Naive thymus-derived CD4-positive, alpha-beta T cell (primary cell): ENCODE data around the gene CMIP. TPM values are rescaled to one million over a fixed set of nuclear protein-coding genes. Genes with fewer than 3 reads are reported as not detected.

Experiments used
- ATAC-seq: fragments of 150-1000 bp; cut with Tn5 transposase; 2 replicates; pipeline ENCODE4 v1.10.0; 2021; ENCODE audit warnings: mild to moderate bottlenecking, moderate library complexity
- CTCF ChIA-PET: fragments of 350-600 bp; sonication (Branson Sonifier 250); formaldehyde crosslinking; loops from one replicate; lab custom pipeline; 2021; ENCODE audit warnings: antibody characterized with exemption; lab: Charles Lee
- POLR2A ChIA-PET: fragments of 350-600 bp; sonication (Branson Sonifier 250); formaldehyde crosslinking; loops from one replicate; lab custom pipeline; 2021; ENCODE audit warnings: antibody characterized with exemption, inconsistent platforms; lab: Charles Lee
- DNase-seq, 9 donors: peaks; one replicate each; pipeline versions ENCODE4 v3.0.0 to v3.0.0-alpha.2; 2020 to 2022; ENCODE audit warnings: mixed read lengths in 1 of 9
- H3K27ac ChIP-seq: one replicate; pipeline ENCODE4 v1.7.0; 2013; ENCODE audit warnings: mild to moderate bottlenecking, low read depth, low read length, moderate library complexity
- H3K27me3 ChIP-seq, 2 donors: one replicate each; pipeline ENCODE4 v1.7.0; 2013; ENCODE audit warnings: low read length in 2 of 2, mild to moderate bottlenecking in 2 of 2, moderate library complexity in 2 of 2; ENCODE audit not compliant: control insufficient read depth in 2 of 2, insufficient read depth in 2 of 2
- H3K36me3 ChIP-seq, 3 experiments: 1 replicate in 2 of 3; 2 replicates in 1 of 3; pipeline ENCODE4 v1.7.0; 2013; ENCODE audit warnings: low read length in 3 of 3, mild to moderate bottlenecking in 3 of 3, moderate library complexity in 1 of 3; ENCODE audit not compliant: insufficient read depth in 3 of 3, control insufficient read depth in 2 of 3
- H3K4me1 ChIP-seq, 2 donors: one replicate each; pipeline ENCODE4 v1.7.0; 2013; ENCODE audit warnings: low read length in 2 of 2, mild to moderate bottlenecking in 2 of 2, moderate library complexity in 1 of 2; ENCODE audit not compliant: control insufficient read depth in 2 of 2, insufficient read depth in 2 of 2
- H3K4me3 ChIP-seq: 2 replicates; pipeline ENCODE4 v1.7.0; 2013; ENCODE audit warnings: mild to moderate bottlenecking, low read length
- H3K9me3 ChIP-seq, 3 experiments: 1 replicate in 2 of 3; 2 replicates in 1 of 3; pipeline ENCODE4 v1.7.0; 2013; ENCODE audit warnings: low read length in 3 of 3; ENCODE audit not compliant: control insufficient read depth in 2 of 3
- H3K27ac Mint-ChIP-seq, 9 donors: one replicate each; pipeline ENCODE4 v1.8.0; 2020 to 2022; ENCODE audit warnings: mixed read lengths in 9 of 9, mild to moderate bottlenecking in 8 of 9, moderate library complexity in 5 of 9, inconsistent platforms in 2 of 9
- H3K27me3 Mint-ChIP-seq, 5 donors: one replicate each; pipeline ENCODE4 v1.8.0; 2021 to 2022; ENCODE audit warnings: mixed read lengths in 5 of 5, mild to moderate bottlenecking in 1 of 5
- H3K36me3 Mint-ChIP-seq, 5 donors: one replicate each; pipeline ENCODE4 v1.8.0; 2020 to 2022; ENCODE audit warnings: mixed read lengths in 5 of 5, mild to moderate bottlenecking in 3 of 5, inconsistent platforms in 1 of 5
- H3K4me1 Mint-ChIP-seq, 7 donors: one replicate each; pipeline ENCODE4 v1.8.0; 2020 to 2022; ENCODE audit warnings: mixed read lengths in 7 of 7, mild to moderate bottlenecking in 3 of 7, inconsistent platforms in 1 of 7
- H3K4me3 Mint-ChIP-seq, 10 donors: one replicate each; pipeline ENCODE4 v1.8.0; 2020 to 2022; ENCODE audit warnings: mild to moderate bottlenecking in 10 of 10, mixed read lengths in 10 of 10, moderate library complexity in 6 of 10, inconsistent platforms in 2 of 10
- H3K9me3 Mint-ChIP-seq, 11 donors: one replicate each; pipeline ENCODE4 v1.8.0; 2020 to 2022; ENCODE audit warnings: mixed read lengths in 11 of 11, mild to moderate bottlenecking in 4 of 11, inconsistent platforms in 1 of 11, moderate library complexity in 1 of 11
- intact Hi-C, 2 donors: fragments of 100-400 bp; cut with micrococcal nuclease; formaldehyde crosslinking; loops; one replicate each; pipeline ENCODE4 v1.15.1; 2023
- polyA plus RNA-seq, 2 donors: library from polyadenylated mRNA; unstranded; fragments of 300-500 nt; fragmentation: Illumina TruSeq; gene quantifications; one replicate each; pipeline ENCODE4 v1.2.3, GENCODE V29; 2021
- total RNA-seq, 6 experiments: library from RNA in 5 of 6; stranded (reverse) in 5 of 6; gene quantifications; 1 replicate in 5 of 6; 2 replicates in 1 of 6; pipeline ENCODE4 v1.2.3 and lab custom pipeline; 2021 to 2026

CMIP gene
- total and polyA plus RNA-seq, 7 experiments from 2014 or later: 0.66 to 75.4 (median 34.3) TPM

DNA sequence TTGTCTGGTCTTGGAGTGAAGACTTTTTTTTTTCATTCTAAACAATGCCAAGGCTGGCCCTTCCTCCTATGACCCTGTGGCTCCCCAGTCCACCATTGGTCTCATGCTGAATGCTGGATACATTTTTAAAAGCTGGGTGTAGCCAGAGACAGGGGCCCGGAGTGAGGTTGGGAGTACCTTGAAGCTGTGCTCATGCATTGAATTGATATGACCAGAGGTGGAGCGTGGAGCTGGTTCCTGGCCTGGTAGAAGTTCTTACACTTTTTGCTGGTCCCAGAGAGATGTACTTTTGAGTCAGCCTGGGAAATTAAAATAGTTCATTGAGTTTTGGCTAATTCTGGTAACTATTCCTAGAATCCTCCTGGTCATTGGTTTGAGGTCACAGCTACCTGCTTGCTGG, 83.6 kb downstream of the CMIP start:
- Histone ChIP-seq H3K27me3 (no peaks in the 10 kb centered on the region), H3K36me3 (no peaks in the 10 kb centered on the region), H3K4me1 (peaks cover 0 to 43% of the 10 kb centered on the region in 2 donors), H3K27ac (no peak overlapping the region), H3K4me3 (no peak overlapping the region), H3K9me3 (no peaks in the 10 kb centered on the region)
- peaks cover 0 to 35% (median 3%) of the 10 kb centered on the region in 5 donors for H3K36me3 Mint-ChIP-seq
- intact Hi-C loops: no loop called here
- H3K4me3 Mint-ChIP-seq: no peak overlapping the region
- no peak overlapping the region for H3K27ac Mint-ChIP-seq
- H3K9me3 Mint-ChIP-seq: no peaks in the 10 kb centered on the region
- ATAC-seq (no peak), DNase-seq (no peak)
- POLR2A ChIA-PET: interaction anchor here (0.9 kb wide), 1 partner anchor 18 kb away, joined by 3 read pairs; no protein-coding TSS in a partner anchor
- CTCF ChIA-PET: no interaction called here
- no peaks in the 10 kb centered on the region for H3K27me3 Mint-ChIP-seq
- peaks cover 18 to 54% (median 39%) of the 10 kb centered on the region in 7 donors for H3K4me1 Mint-ChIP-seq

DNA sequence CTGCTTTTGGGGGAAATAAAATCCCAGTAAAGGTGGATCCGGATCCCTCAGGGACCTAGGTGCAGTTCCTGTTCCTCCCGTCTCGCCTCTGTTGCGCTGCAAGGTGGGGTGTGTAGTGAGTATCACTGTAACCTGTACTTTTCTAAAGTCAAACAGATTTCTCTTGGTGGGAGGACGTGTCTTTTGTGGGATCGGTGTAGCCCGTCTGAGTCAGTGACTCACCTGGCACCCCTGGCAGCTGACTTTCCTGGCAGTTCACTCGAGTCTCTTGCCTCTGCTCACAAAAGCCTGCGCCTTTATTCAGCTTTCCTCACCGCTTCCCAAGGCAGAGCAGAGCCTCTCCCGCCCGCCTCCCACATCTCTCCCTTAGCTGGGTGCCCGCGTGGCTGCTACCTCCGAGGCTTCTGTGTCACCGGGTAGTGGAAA, 85.7 kb downstream of the CMIP start:
- CTCF ChIA-PET: no interaction called here
- H3K36me3 Mint-ChIP-seq: peaks cover 0 to 33% (median 3%) of the 10 kb centered on the region in 5 donors
- Histone ChIP-seq H3K27me3 (no peaks in the 10 kb centered on the region), H3K9me3 (no peaks in the 10 kb centered on the region), H3K4me3 (no peak overlapping the region), H3K4me1 (peaks cover 0 to 30% of the 10 kb centered on the region in 2 donors), H3K27ac (no peak overlapping the region), H3K36me3 (no peaks in the 10 kb centered on the region)
- no peak for DNase-seq
- intact Hi-C loops: no loop called here
- H3K4me3 Mint-ChIP-seq: no peak overlapping the region
- peak overlapping the region in 1 of 9 donors; percentile 46 for H3K27ac Mint-ChIP-seq
- H3K27me3 Mint-ChIP-seq: no peaks in the 10 kb centered on the region
- no peak for ATAC-seq
- H3K4me1 Mint-ChIP-seq: peaks cover 18 to 51% (median 42%) of the 10 kb centered on the region in 7 donors
- POLR2A ChIA-PET: no interaction called here
- H3K9me3 Mint-ChIP-seq: no peaks in the 10 kb centered on the region

DNA sequence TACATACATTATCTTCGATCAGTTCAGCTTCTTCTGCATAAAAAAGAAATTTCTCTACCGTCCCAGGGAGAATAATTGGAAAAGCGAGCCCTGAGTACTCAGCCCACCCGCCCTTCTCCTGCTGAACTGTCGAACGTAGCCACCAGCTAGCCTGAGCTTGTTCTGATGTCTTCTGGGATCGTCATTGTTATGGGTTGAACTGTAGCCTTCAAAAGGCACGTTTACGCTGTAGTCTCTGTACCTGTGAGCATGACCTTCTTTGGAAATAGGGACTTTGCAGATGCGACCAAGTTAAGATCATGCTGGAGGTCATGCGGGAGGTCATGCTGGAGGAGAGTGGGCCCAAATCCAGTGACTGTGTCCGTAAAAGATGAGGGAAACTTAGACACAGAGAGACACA, 86.2 kb downstream of the CMIP start:
- POLR2A ChIA-PET: no interaction called here
- peaks cover 0 to 33% (median 3%) of the 10 kb centered on the region in 5 donors for H3K36me3 Mint-ChIP-seq
- CTCF ChIA-PET: no interaction called here
- intact Hi-C loops: no loop called here
- no peaks in the 10 kb centered on the region for H3K36me3 ChIP-seq
- no peaks in the 10 kb centered on the region for H3K27me3 Mint-ChIP-seq
- ATAC-seq (no peak), DNase-seq (no peak)
- peaks cover 0 to 25% of the 10 kb centered on the region in 2 donors for H3K4me1 ChIP-seq
- H3K9me3 Mint-ChIP-seq: no peaks in the 10 kb centered on the region
- H3K27ac Mint-ChIP-seq: peak overlapping the region in 2 of 9 donors; percentile 34 to 46
- H3K4me3 Mint-ChIP-seq: no peak overlapping the region
- H3K4me3 ChIP-seq: no peak overlapping the region
- no peaks in the 10 kb centered on the region for H3K27me3 ChIP-seq
- peaks cover 13 to 48% (median 37%) of the 10 kb centered on the region in 7 donors for H3K4me1 Mint-ChIP-seq
- H3K9me3 ChIP-seq: no peaks in the 10 kb centered on the region
- H3K27ac ChIP-seq: no peak overlapping the region

DNA sequence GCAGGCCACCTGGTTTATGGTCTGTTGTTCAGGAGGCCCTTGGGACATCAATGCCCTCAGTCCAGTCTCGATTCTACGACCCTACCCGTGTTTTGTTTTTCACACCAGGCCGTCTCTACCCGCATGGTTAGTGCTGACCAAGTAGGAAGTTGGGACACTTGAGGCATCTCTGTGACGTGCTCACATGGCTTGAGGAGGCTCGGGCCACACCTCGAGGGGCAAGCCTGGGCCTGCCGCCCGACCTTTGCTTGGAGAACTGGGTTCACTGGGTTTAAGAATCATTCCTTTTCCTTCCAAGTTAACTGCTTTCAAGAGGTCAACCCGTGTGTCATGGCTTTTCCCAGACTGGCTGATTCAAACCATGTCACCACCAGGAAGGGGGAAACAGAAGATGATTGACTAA, 86.8 kb downstream of the CMIP start:
- CTCF ChIA-PET: no interaction called here
- POLR2A ChIA-PET: no interaction called here

DNA sequence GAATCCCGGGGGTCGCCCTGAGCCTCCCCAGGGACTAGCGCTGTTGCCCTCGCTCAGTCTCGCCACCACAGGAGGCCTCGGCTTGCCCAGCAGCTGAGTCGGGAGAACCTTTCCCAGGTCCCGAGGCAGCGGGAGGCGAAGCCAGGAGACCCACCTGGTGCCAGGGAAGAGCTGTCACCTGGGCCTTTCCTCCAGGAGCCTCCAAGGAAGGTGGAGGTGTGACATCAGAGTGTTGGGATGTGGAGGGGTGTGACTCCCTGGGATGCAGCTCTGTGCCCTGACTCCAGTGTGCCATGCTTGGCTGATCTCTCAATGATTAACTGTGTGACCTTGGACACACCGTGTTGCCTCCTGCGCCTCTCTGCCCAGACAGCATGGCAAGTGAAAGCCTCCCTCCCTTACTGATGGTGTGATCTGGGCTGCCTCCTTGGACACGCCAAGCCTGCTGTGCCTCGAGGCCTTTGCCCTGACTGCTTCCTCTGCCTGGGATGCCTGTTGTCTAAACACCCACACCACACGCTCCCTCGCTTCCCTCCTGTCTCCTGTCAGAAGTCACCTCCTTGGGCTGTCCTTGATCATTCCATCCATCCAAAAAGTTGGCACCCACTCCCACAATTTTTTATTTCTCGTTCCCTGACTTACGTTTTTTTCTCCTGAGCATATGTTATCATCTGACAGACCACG, 88.0 kb downstream of the CMIP start:
- no peak overlapping the region for H3K27ac Mint-ChIP-seq
- ChIA-PET POLR2A (no interaction called here), CTCF (no interaction called here)
- DNase-seq (no peak), ATAC-seq (no peak)
- Histone ChIP-seq H3K4me3 (no peak overlapping the region), H3K9me3 (no peaks in the 10 kb centered on the region), H3K27ac (no peak overlapping the region), H3K27me3 (no peaks in the 10 kb centered on the region), H3K36me3 (no peaks in the 10 kb centered on the region), H3K4me1 (peaks cover 0 to 7% of the 10 kb centered on the region in 2 donors)
- H3K4me1 Mint-ChIP-seq: peaks cover under 1 to 42% (median 22%) of the 10 kb centered on the region in 7 donors
- H3K27me3 Mint-ChIP-seq: no peaks in the 10 kb centered on the region
- intact Hi-C loops: no loop called here
- no peak overlapping the region for H3K4me3 Mint-ChIP-seq
- no peaks in the 10 kb centered on the region for H3K9me3 Mint-ChIP-seq
- H3K36me3 Mint-ChIP-seq: peaks cover 0 to 28% (median 0%) of the 10 kb centered on the region in 5 donors

More for the DNA sequence above, 86.8 kb downstream of the CMIP start:
- H3K27me3 ChIP-seq: no peaks in the 10 kb centered on the region
- no peaks in the 10 kb centered on the region for H3K27me3 Mint-ChIP-seq
- H3K4me1 ChIP-seq: peaks cover 0 to 19% of the 10 kb centered on the region in 2 donors
- H3K36me3 Mint-ChIP-seq: peaks cover 0 to 33% (median 3%) of the 10 kb centered on the region in 5 donors
- no peak overlapping the region for H3K27ac Mint-ChIP-seq
- no peak for ATAC-seq
- no peaks in the 10 kb centered on the region for H3K9me3 ChIP-seq
- peaks cover 11 to 48% (median 32%) of the 10 kb centered on the region in 7 donors for H3K4me1 Mint-ChIP-seq
- DNase-seq: no peak
- H3K36me3 ChIP-seq: no peaks in the 10 kb centered on the region
- no peaks in the 10 kb centered on the region for H3K9me3 Mint-ChIP-seq
- no peak overlapping the region for H3K4me3 ChIP-seq
- H3K4me3 Mint-ChIP-seq: no peak overlapping the region
- intact Hi-C loops: no loop called here
- no peak overlapping the region for H3K27ac ChIP-seq

DNA sequence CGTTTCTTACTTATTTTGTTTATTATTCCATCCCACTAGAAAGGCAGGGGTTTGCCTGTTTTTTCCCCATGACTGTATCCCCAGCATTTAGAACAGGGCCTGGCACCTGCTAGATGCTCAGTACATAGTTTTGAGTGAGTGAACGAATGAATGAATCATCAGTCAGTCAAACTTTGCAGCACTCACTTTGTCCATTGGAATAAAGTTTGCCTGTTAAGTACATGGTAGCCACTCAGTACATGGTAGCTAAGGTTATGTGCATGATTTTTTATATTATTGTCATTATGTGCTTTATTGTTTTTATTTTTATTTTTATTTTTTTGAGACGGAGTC, 88.5 kb downstream of the CMIP start:
- H3K36me3 ChIP-seq: no peaks in the 10 kb centered on the region
- ChIA-PET POLR2A (no interaction called here), CTCF (no interaction called here)
- H3K27me3 ChIP-seq: no peaks in the 10 kb centered on the region
- Mint-ChIP-seq H3K4me1 (peaks cover 0 to 42% (median 24%) of the 10 kb centered on the region in 7 donors), H3K27ac (no peak overlapping the region), H3K4me3 (no peak overlapping the region), H3K27me3 (no peaks in the 10 kb centered on the region), H3K9me3 (no peaks in the 10 kb centered on the region), H3K36me3 (peaks cover 0 to 28% (median 0%) of the 10 kb centered on the region in 5 donors)
- H3K9me3 ChIP-seq: no peaks in the 10 kb centered on the region
- ATAC-seq: no peak
- H3K4me1 ChIP-seq: peaks cover 0 to 2% of the 10 kb centered on the region in 2 donors
- H3K27ac ChIP-seq: no peak overlapping the region
- no peak overlapping the region for H3K4me3 ChIP-seq
- no peak for DNase-seq
- intact Hi-C loops: no loop called here
